Measurements from ENCODE around the gene OR2AT4.
"Not testable (repeated sequence)": the region's sequence is repeated elsewhere in the genome, so short reads cannot be mapped to it uniquely, and the experiment has no call there.

OR2AT4 gene

GRCh38 chr11:75100314-75100713, 3.6 kb upstream of the OR2AT4 start:
- H3K27ac ChIP-seq (ENCODE audit: low read length), result no peak overlapping the region
- no peak overlapping the region for H3K4me3 ChIP-seq (ENCODE audit: low read length)
- no peaks in the 10 kb centered on the region for H3K36me3 ChIP-seq (replicated peaks; ENCODE audit: insufficient read depth, low read length)
- no peak overlapping the region for H3K9ac ChIP-seq (ENCODE audit: low read length)
- H3K27me3 ChIP-seq (replicated peaks; ENCODE audit: insufficient read depth, low read length), result no peaks in the 10 kb centered on the region
- H3K9me3 ChIP-seq (replicated peaks; ENCODE audit: insufficient read depth, low read length), result no peaks in the 10 kb centered on the region
- 0 out of 2 replicates have a peak, but pooled peaks cover 5% of the 10 kb centered on the region for H3F3A ChIP-seq (ENCODE audit: insufficient read depth, low read length)
- H3K9me2 ChIP-seq (replicated peaks; ENCODE audit: insufficient read depth, low read length), result no peaks in the 10 kb centered on the region
- no peak overlapping the region for H3K4me2 ChIP-seq (ENCODE audit: low read depth, low read length)
- TF ChIP-seq EZH2phosphoT487 (IDR thresholded peaks at IDR 0.05; ENCODE audit: low read length) (no peak), CTCF (IDR thresholded peaks at IDR 0.05; ENCODE audit: low read length) (no peak), EZH2 (optimal IDR thresholded peaks at IDR 0.05; ENCODE audit: low read depth, low read length) (no peak)
- H3K79me2 ChIP-seq (ENCODE audit: low read length), result no peaks in the 10 kb centered on the region
- no peak overlapping the region for H2AFZ ChIP-seq (ENCODE audit: low read length)
- peak; percentile 63 for DNase-seq
- no peaks in the 10 kb centered on the region for H4K20me1 ChIP-seq (ENCODE audit: insufficient read depth, low read length)
- H3K4me1 ChIP-seq (ENCODE audit: low read length), result no peaks in the 10 kb centered on the region; the same call in 1 of the 2 replicates

GRCh38 chr11:75099635-75100034, 3.0 kb upstream of the OR2AT4 start:
- DNase-seq, result no peak
- no peak overlapping the region for H3K4me2 ChIP-seq (ENCODE audit: low read depth, low read length)

GRCh38 chr11:75098835-75099439, 2.3 kb upstream of the OR2AT4 start:
- H2AFZ ChIP-seq (ENCODE audit: low read length); H3K79me2 ChIP-seq (ENCODE audit: low read length); H3K27me3 ChIP-seq (replicated peaks; ENCODE audit: insufficient read depth, low read length); H3K27ac ChIP-seq (ENCODE audit: low read length); H3K36me3 ChIP-seq (replicated peaks; ENCODE audit: insufficient read depth, low read length); H3K9ac ChIP-seq (ENCODE audit: low read length); H3K4me1 ChIP-seq (ENCODE audit: low read length); DNase-seq; H3F3A ChIP-seq (ENCODE audit: insufficient read depth, low read length); H3K4me3 ChIP-seq (ENCODE audit: low read length); H3K4me2 ChIP-seq (ENCODE audit: low read depth, low read length); H4K20me1 ChIP-seq (ENCODE audit: insufficient read depth, low read length); H3K9me3 ChIP-seq (replicated peaks; ENCODE audit: insufficient read depth, low read length); H3K9me2 ChIP-seq (replicated peaks; ENCODE audit: insufficient read depth, low read length): not testable (repeated sequence)

More at GRCh38 chr11:75099635-75100034, 3.0 kb upstream of the OR2AT4 start:
- H4K20me1 ChIP-seq (ENCODE audit: insufficient read depth, low read length), result no peaks in the 10 kb centered on the region
- no peak overlapping the region for H3K27ac ChIP-seq (ENCODE audit: low read length)
- H2AFZ ChIP-seq (ENCODE audit: low read length), result no peak overlapping the region
- no peaks in the 10 kb centered on the region for H3K9me3 ChIP-seq (replicated peaks; ENCODE audit: insufficient read depth, low read length)
- no peaks in the 10 kb centered on the region for H3K36me3 ChIP-seq (replicated peaks; ENCODE audit: insufficient read depth, low read length)
- H3F3A ChIP-seq (ENCODE audit: insufficient read depth, low read length), result 0 out of 2 replicates have a peak, but pooled peaks cover 5% of the 10 kb centered on the region
- H3K9me2 ChIP-seq (replicated peaks; ENCODE audit: insufficient read depth, low read length), result no peaks in the 10 kb centered on the region
- no peaks in the 10 kb centered on the region for H3K27me3 ChIP-seq (replicated peaks; ENCODE audit: insufficient read depth, low read length)
- no peaks in the 10 kb centered on the region for H3K79me2 ChIP-seq (ENCODE audit: low read length)
- TF ChIP-seq EZH2phosphoT487 (IDR thresholded peaks at IDR 0.05; ENCODE audit: low read length), result no peak
- no peak for TF ChIP-seq CTCF (IDR thresholded peaks at IDR 0.05; ENCODE audit: low read length)
- no peak for TF ChIP-seq EZH2 (optimal IDR thresholded peaks at IDR 0.05; ENCODE audit: low read depth, low read length)
- H3K4me3 ChIP-seq (ENCODE audit: low read length), result no peak overlapping the region
- no peak overlapping the region for H3K9ac ChIP-seq (ENCODE audit: low read length)
- no peaks in the 10 kb centered on the region; the same call in 1 of the 2 replicates for H3K4me1 ChIP-seq (ENCODE audit: low read length)

- H3K4me2 ChIP-seq (ENCODE audit: low read depth, low read length); H3K9me2 ChIP-seq (replicated peaks; ENCODE audit: insufficient read depth, low read length); H3K4me1 ChIP-seq (ENCODE audit: low read length); H3K4me3 ChIP-seq (ENCODE audit: low read length); H2AFZ ChIP-seq (ENCODE audit: low read length); H3K36me3 ChIP-seq (replicated peaks; ENCODE audit: insufficient read depth, low read length); H3K27me3 ChIP-seq (replicated peaks; ENCODE audit: insufficient read depth, low read length); H3K27ac ChIP-seq (ENCODE audit: low read length); H3K9ac ChIP-seq (ENCODE audit: low read length); H3F3A ChIP-seq (ENCODE audit: insufficient read depth, low read length); H3K79me2 ChIP-seq (ENCODE audit: low read length); H3K9me3 ChIP-seq (replicated peaks; ENCODE audit: insufficient read depth, low read length); DNase-seq; H4K20me1 ChIP-seq (ENCODE audit: insufficient read depth, low read length): not testable (repeated sequence)
These were observed 1.5 kb upstream of the OR2AT4 start for GRCh38 chr11:75098181-75098580.

All from MM.1S (cell line).